NCI-H1930 (cell line): ENCODE data around the gene G3BP1.
"Not testable (repeated sequence)": the region's sequence is repeated elsewhere in the genome, so short reads cannot be mapped to it uniquely, and the experiment has no call there.

ENCODE experiments used
- DNase-seq, 2 experiments: peaks; one replicate each; lab custom pipeline; 2025; lab: John Stamatoyannopoulos, UW

Gene G3BP1

GRCh38 chr5:151798674-151799073, 26.9 kb downstream of the G3BP1 start:
- DNase-seq, result no peak

- DNase-seq, result no peak
Observed at GRCh38 chr5:151799407-151799806, 27.7 kb downstream of the G3BP1 start.

- DNase-seq, result no peak
Observed at GRCh38 chr5:151800532-151800931, 28.8 kb downstream of the G3BP1 start.

GRCh38 chr5:151805414-151806223, 33.9 kb downstream of the G3BP1 start:
- no peak for DNase-seq

GRCh38 chr5:151808451-151809169, 36.9 kb downstream of the G3BP1 start:
- no peak for DNase-seq

- no peak for DNase-seq
Observed at GRCh38 chr5:151810449-151810848, 38.7 kb downstream of the G3BP1 start.

GRCh38 chr5:151810897-151811296, 39.1 kb downstream of the G3BP1 start:
- DNase-seq, result no peak

- no peak for DNase-seq
Observed at GRCh38 chr5:151811593-151812321, 40.0 kb downstream of the G3BP1 start.

- DNase-seq, result no peak
Observed at GRCh38 chr5:151812757-151813309, 41.1 kb downstream of the G3BP1 start.

- DNase-seq, result no peak
Observed at GRCh38 chr5:151815051-151815450, 43.3 kb downstream of the G3BP1 start.

GRCh38 chr5:151819830-151820229, 48.1 kb downstream of the G3BP1 start:
- DNase-seq, result no peak

GRCh38 chr5:151820271-151820670, 48.5 kb downstream of the G3BP1 start:
- DNase-seq, result no peak

- DNase-seq, result no peak
Observed at GRCh38 chr5:151820903-151821302, 49.1 kb downstream of the G3BP1 start.

- no peak for DNase-seq
Observed at GRCh38 chr5:151822141-151822540, 50.4 kb downstream of the G3BP1 start.

- DNase-seq, result peak; percentile 16 to 33
Observed at GRCh38 chr5:151825445-151825844, 53.7 kb downstream of the G3BP1 start.

- no peak for DNase-seq
Observed at GRCh38 chr5:151829370-151829769, 57.6 kb downstream of the G3BP1 start.

GRCh38 chr5:151832843-151833242, 61.1 kb downstream of the G3BP1 start:
- not testable (repeated sequence) for DNase-seq

- DNase-seq, result no peak
Observed at GRCh38 chr5:151846765-151847164, 75.0 kb downstream of the G3BP1 start.

- DNase-seq, result no peak
Observed at GRCh38 chr5:151847871-151848270, 76.1 kb downstream of the G3BP1 start.

- no peak for DNase-seq
Observed at GRCh38 chr5:151855701-151856100, 83.9 kb downstream of the G3BP1 start.

GRCh38 chr5:151856861-151857260, 85.1 kb downstream of the G3BP1 start:
- DNase-seq, result no peak

- DNase-seq, result not testable (repeated sequence)
Observed at GRCh38 chr5:151860867-151861266, 89.1 kb downstream of the G3BP1 start.
